RWPE1 (cell line): Measurements from ENCODE around the gene RFX2.
A peak's percentile ranks its signal among the peaks of the same experiment; 100 is the strongest.

Source experiments
- CTCF ChIA-PET: fragments of 350-600 bp; sonication (Branson Sonifier 250); formaldehyde crosslinking; extraction: SDS; loops from one replicate; lab custom pipeline; 2021; lab: Yijun Ruan, JAX
- POLR2A ChIA-PET: fragments of 400-600 bp; formaldehyde crosslinking; extraction: SDS; loops from one replicate; lab custom pipeline; 2020; ENCODE audit warnings: antibody characterized with exemption; ENCODE audit not compliant: low non-redundant PET; lab: Yijun Ruan, JAX
- DNase-seq: peaks from one replicate; pipeline ENCODE4 v3.0.0; 2012; ENCODE audit warnings: low spot score
- H3K27ac ChIP-seq: fragments of 450-650 bp; 2 replicates; pipeline ENCODE4 v1.5.1; 2017
- CTCF ChIP-seq: fragments of 450-650 bp; conservative IDR thresholded peaks from 2 replicates; pipeline ENCODE4 v1.5.1; 2017; ENCODE audit warnings: low read depth, mild to moderate bottlenecking

The RFX2 gene

GRCh38 chr19:5951338-5951861, 158.9 kb downstream of the RFX2 start:
- peak overlapping the region; percentile 24 for H3K27ac ChIP-seq
- no peak for DNase-seq
- ChIA-PET CTCF (interaction anchor here (0.6 kb wide), 1 partner anchor 11 kb away, joined by 3 read pairs; no protein-coding TSS in a partner anchor), POLR2A (no interaction called here)
- no peak for TF ChIP-seq CTCF

- no peak for TF ChIP-seq CTCF
- no peak for DNase-seq
- ChIA-PET CTCF (no interaction called here), POLR2A (no interaction called here)
- no peak overlapping the region for H3K27ac ChIP-seq
Observed at GRCh38 chr19:5950741-5951140, 159.6 kb downstream of the RFX2 start.

GRCh38 chr19:5949792-5950305, 160.5 kb downstream of the RFX2 start:
- POLR2A ChIA-PET, result no interaction called here
- no peak for TF ChIP-seq CTCF
- no peak for DNase-seq
- CTCF ChIA-PET, result interaction anchor here (0.6 to 0.7 kb wide), 2 partner anchors 145 to 201 kb away, joined by 3 read pairs; no protein-coding TSS in a partner anchor
- H3K27ac ChIP-seq, result no peak overlapping the region

DNA sequence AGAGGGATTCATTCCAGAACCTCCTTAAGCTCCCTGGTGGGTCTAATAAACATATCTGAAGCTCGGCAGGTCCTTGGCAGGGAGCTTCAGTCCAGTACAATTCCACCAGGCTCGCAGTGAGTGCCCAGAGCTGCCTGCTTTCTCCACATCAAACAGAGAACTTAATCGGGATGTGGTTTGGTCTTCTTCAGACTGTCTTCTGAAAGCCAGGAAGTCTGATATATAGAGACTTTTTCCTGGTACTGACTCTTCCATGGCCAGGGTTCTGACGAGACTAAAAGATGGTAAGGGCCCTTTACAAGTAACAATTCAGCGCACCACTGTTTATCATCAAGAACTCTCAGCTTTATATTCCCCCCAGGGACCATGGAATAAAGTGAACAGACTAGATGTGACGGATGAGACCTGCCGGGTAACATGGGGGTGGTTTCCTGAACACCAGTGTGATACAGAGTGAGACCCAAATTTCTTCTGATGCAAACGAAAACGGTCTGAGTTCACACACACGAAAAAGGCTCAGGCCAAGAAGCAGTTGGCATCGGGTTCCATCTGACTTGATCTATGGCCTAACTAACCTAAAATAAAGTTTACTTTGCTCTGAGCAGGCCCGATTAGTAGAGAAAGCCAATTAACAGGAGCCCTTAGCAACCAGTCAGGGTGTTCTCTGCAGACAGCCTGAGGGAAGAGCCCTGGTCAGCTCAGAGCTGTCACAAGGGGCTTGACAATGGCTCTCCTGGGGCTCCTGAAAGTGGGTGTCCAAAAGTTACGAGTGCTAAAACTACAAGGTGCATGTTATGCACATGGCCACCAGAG, 161.3 kb downstream of the RFX2 start:
- no peak for DNase-seq
- H3K27ac ChIP-seq, result no peak overlapping the region
- ChIA-PET CTCF (interaction anchor here (0.6 to 1.1 kb wide), 5 partner anchors 45 to 202 kb away, joined by 3 to 7 read pairs (median 3); no protein-coding TSS in a partner anchor), POLR2A (no interaction called here)
- no peak for TF ChIP-seq CTCF

- H3K27ac ChIP-seq, result 0 out of 2 replicates have a peak overlapping the region, but pooled peaks have one; percentile 12
- POLR2A ChIA-PET, result no interaction called here
- CTCF ChIA-PET, result interaction anchor here (0.6 to 0.7 kb wide), 4 partner anchors 15 to 221 kb away, joined by 3 to 6 read pairs (median 3); no protein-coding TSS in a partner anchor
- no peak for TF ChIP-seq CTCF
- DNase-seq, result no peak
Observed at GRCh38 chr19:5947435-5947834, 162.9 kb downstream of the RFX2 start.

GRCh38 chr19:5943623-5944022, 166.7 kb downstream of the RFX2 start:
- no peak for DNase-seq
- ChIA-PET CTCF (no interaction called here), POLR2A (interaction anchor here (0.7 kb wide), 1 partner anchor 21 kb away, joined by 3 read pairs; no protein-coding TSS in a partner anchor)
- TF ChIP-seq CTCF, result no peak
- peak overlapping the region; percentile 18; the same call in 1 of the 2 replicates for H3K27ac ChIP-seq
